IMR-90 (cell line): ENCODE measurements around the gene LRP1B. TPM values are rescaled to one million over a fixed set of nuclear protein-coding genes. Genes with fewer than 3 reads are reported as not detected.

ENCODE experiments used
- ATAC-seq: fragments of 200-7000 bp; cut with Tn5 transposase; 2 replicates; pipeline ENCODE4 v1.9.1; 2020; ENCODE audit warnings: low read depth, mild to moderate bottlenecking, moderate library complexity
- BruUV-seq: library from RNA; stranded (reverse); fragments of 400-500 nt; replicated peaks from 2 replicates; lab custom pipeline; 2021; lab: Mats Ljungman, UMichigan
- CTCF ChIA-PET: fragments of 300-600 bp; formaldehyde crosslinking; extraction: SDS; loops from one replicate; lab custom pipeline; 2021; ENCODE audit warnings: antibody characterized with exemption; lab: Yijun Ruan, JAX
- POLR2A ChIA-PET: fragments of 300-600 bp; sonication (Branson Sonifier 250); formaldehyde crosslinking; loops from one replicate; lab custom pipeline; 2022; ENCODE audit warnings: antibody characterized with exemption; ENCODE audit not compliant: unreplicated experiment; lab: Charles Lee
- DNase-seq: peaks from one replicate; pipeline ENCODE4 v3.0.0; 2013
- H2AFZ ChIP-seq: replicated peaks from 2 replicates; pipeline ENCODE3; 2013; ENCODE audit warnings: low read length, mild to moderate bottlenecking; ENCODE audit not compliant: poor library complexity
- H2AK5ac ChIP-seq: 2 replicates; pipeline ENCODE4 v1.6.1; 2013; ENCODE audit warnings: low read depth, low read length, inconsistent platforms
- H2AK9ac ChIP-seq: replicated peaks from 2 replicates; pipeline ENCODE3; 2013; ENCODE audit warnings: mild to moderate bottlenecking, low read depth, low read length, moderate library complexity; ENCODE audit not compliant: poor library complexity
- H2BK120ac ChIP-seq: 2 replicates; pipeline ENCODE4 v1.6.1; 2013; ENCODE audit warnings: low read depth, low read length, inconsistent platforms
- H2BK15ac ChIP-seq: 3 replicates; pipeline ENCODE4 v1.6.1; 2013; ENCODE audit warnings: low read depth, low read length, inconsistent platforms
- H2BK20ac ChIP-seq: 2 replicates; pipeline ENCODE4 v1.6.1; 2013; ENCODE audit warnings: low read depth, mild to moderate bottlenecking, inconsistent platforms, low read length, moderate library complexity
- H2BK5ac ChIP-seq: 2 replicates; pipeline ENCODE4 v1.6.1; 2013; ENCODE audit warnings: mild to moderate bottlenecking, low read depth, low read length, inconsistent platforms; ENCODE audit not compliant: poor library complexity, severe bottlenecking
- H3K14ac ChIP-seq: replicated peaks from 2 replicates; pipeline ENCODE4 v1.6.1; 2013; ENCODE audit warnings: low read depth, low read length, inconsistent platforms
- H3K18ac ChIP-seq: 2 replicates; pipeline ENCODE4 v1.6.1; 2013; ENCODE audit warnings: low read depth, low read length, control low read depth
- H3K23ac ChIP-seq: 2 replicates; pipeline ENCODE4 v1.6.1; 2013; ENCODE audit warnings: low read depth, low read length, inconsistent platforms
- H3K27ac ChIP-seq: 2 replicates; pipeline ENCODE4 v1.5.1; 2013; ENCODE audit warnings: mild to moderate bottlenecking, control low read depth, low read length; ENCODE audit not compliant: insufficient read depth
- H3K27me3 ChIP-seq: 2 replicates; pipeline ENCODE4 v1.6.1; 2013; ENCODE audit warnings: low read length; ENCODE audit not compliant: control insufficient read depth, insufficient read depth
- H3K36me3 ChIP-seq: 2 replicates; pipeline ENCODE4 v1.6.1; 2013; ENCODE audit warnings: low read length, mixed read lengths; ENCODE audit not compliant: control insufficient read depth, insufficient read depth
- H3K4ac ChIP-seq: 2 replicates; pipeline ENCODE4 v1.6.1; 2013; ENCODE audit warnings: low read depth, low read length, inconsistent platforms
- H3K4me1 ChIP-seq: 2 replicates; pipeline ENCODE4 v1.6.1; 2013; ENCODE audit warnings: low read length, mixed read lengths; ENCODE audit not compliant: control insufficient read depth, insufficient read depth
- H3K4me2 ChIP-seq: 2 replicates; pipeline ENCODE4 v1.6.1; 2013; ENCODE audit warnings: low read depth, mild to moderate bottlenecking, control low read depth, low read length, moderate library complexity
- H3K4me3 ChIP-seq: 2 replicates; pipeline ENCODE4 v1.5.1; 2013; ENCODE audit warnings: low read depth, mild to moderate bottlenecking, control low read depth, low read length, moderate library complexity; ENCODE audit not compliant: insufficient read depth
- H3K56ac ChIP-seq: 2 replicates; pipeline ENCODE4 v1.6.1; 2013; ENCODE audit warnings: low read length, inconsistent platforms; ENCODE audit not compliant: insufficient read depth; ENCODE audit errors: extremely low read depth
- H3K79me1 ChIP-seq, 2 experiments: 2 replicates each; pipeline ENCODE4 v1.6.1; 2013; ENCODE audit warnings: low read length in 2 of 2, inconsistent platforms in 1 of 2, low read depth in 1 of 2
- H3K9ac ChIP-seq: 2 replicates; pipeline ENCODE4 v1.6.1; 2013; ENCODE audit warnings: low read depth, low read length, control low read depth
- H3K9me1 ChIP-seq: 2 replicates; pipeline ENCODE4 v1.6.1; 2013; ENCODE audit warnings: low read length, inconsistent platforms; ENCODE audit not compliant: insufficient read depth
- H3K9me3 ChIP-seq: 2 replicates; pipeline ENCODE4 v1.6.1; 2013; ENCODE audit warnings: low read length; ENCODE audit not compliant: control insufficient read depth, insufficient read depth
- H4K20me1 ChIP-seq: 2 replicates; pipeline ENCODE4 v1.6.1; 2013; ENCODE audit warnings: low read length, inconsistent platforms; ENCODE audit not compliant: insufficient read depth
- H4K5ac ChIP-seq: 2 replicates; pipeline ENCODE4 v1.6.1; 2013; ENCODE audit warnings: mild to moderate bottlenecking, low read depth, low read length, control low read depth
- H4K8ac ChIP-seq, 2 experiments: 2 replicates each; pipeline ENCODE4 v1.6.1; 2013; ENCODE audit warnings: low read depth in 2 of 2, low read length in 2 of 2, control low read depth in 1 of 2, inconsistent platforms in 1 of 2
- H4K91ac ChIP-seq: 2 replicates; pipeline ENCODE4 v1.6.1; 2013; ENCODE audit warnings: low read depth, low read length, inconsistent platforms; ENCODE audit not compliant: insufficient read depth
- BHLHE40 ChIP-seq: fragments of 150-350 bp; IDR thresholded peaks from 2 replicates; pipeline ENCODE4 v1.6.1; 2016; ENCODE audit warnings: mild to moderate bottlenecking, low read depth, low read length
- CEBPB ChIP-seq: IDR thresholded peaks from 2 replicates; pipeline ENCODE4 v1.6.1; 2012; ENCODE audit warnings: low read depth, low read length, improper control_type of control experiment
- CHD1 ChIP-seq: IDR thresholded peaks from 2 replicates; pipeline ENCODE4 v1.6.1; 2012; ENCODE audit warnings: low read depth, low read length, improper control_type of control experiment
- CTCF ChIP-seq: conservative IDR thresholded peaks from 2 replicates; pipeline ENCODE4 v1.5.1; 2012; ENCODE audit warnings: mild to moderate bottlenecking, low read depth, low read length, improper control_type of control experiment
- ELK1 ChIP-seq: fragments of 150-350 bp; IDR thresholded peaks from 2 replicates; pipeline ENCODE4 v1.6.1; 2016; ENCODE audit warnings: low read depth, mild to moderate bottlenecking, low read length, moderate library complexity, borderline replicate concordance
- FOS ChIP-seq: fragments of 150-350 bp; IDR thresholded peaks from 2 replicates; pipeline ENCODE4 v1.6.1; 2016; ENCODE audit warnings: low read depth, low read length
- MAFK ChIP-seq: IDR thresholded peaks from 2 replicates; pipeline ENCODE4 v1.6.1; 2012; ENCODE audit warnings: low read depth, low read length, improper control_type of control experiment
- MAZ ChIP-seq: IDR thresholded peaks from 2 replicates; pipeline ENCODE4 v1.6.1; 2012; ENCODE audit warnings: low read depth, mild to moderate bottlenecking, low read length, improper control_type of control experiment, moderate library complexity, borderline replicate concordance
- MXI1 ChIP-seq: IDR thresholded peaks from 2 replicates; pipeline ENCODE4 v1.6.1; 2012; ENCODE audit warnings: low read depth, mild to moderate bottlenecking, low read length, moderate library complexity, borderline replicate concordance
- NFE2L2 ChIP-seq: fragments of 150-350 bp; IDR thresholded peaks from 2 replicates; pipeline ENCODE4 v1.6.1; 2016; ENCODE audit warnings: low read depth, mild to moderate bottlenecking, low read length
- POLR2A ChIP-seq: IDR thresholded peaks from 2 replicates; pipeline ENCODE4 v1.6.1; 2012; ENCODE audit warnings: mild to moderate bottlenecking, low read depth, low read length
- RAD21 ChIP-seq: IDR thresholded peaks from 2 replicates; pipeline ENCODE4 v1.6.1; 2012; ENCODE audit warnings: low read length, improper control_type of control experiment
- RCOR1 ChIP-seq: IDR thresholded peaks from 2 replicates; pipeline ENCODE4 v1.6.1; 2012; ENCODE audit warnings: mild to moderate bottlenecking, low read length, improper control_type of control experiment; ENCODE audit not compliant: insufficient replicate concordance
- RFX5 ChIP-seq: IDR thresholded peaks from 2 replicates; pipeline ENCODE4 v1.8.0; 2012; ENCODE audit warnings: low read depth, mild to moderate bottlenecking, low read length, moderate library complexity
- WGBS, 2 experiments: methylation state at CpG; one replicate each; pipeline versions ENCODE4 v1.1.5 to v1.1.7; 2013; ENCODE audit warnings: missing lambda C conversion rate in 2 of 2; ENCODE audit not compliant: insufficient read length in 1 of 2; ENCODE audit errors: extremely low coverage in 2 of 2; 5-methylcytosine and 5-hydroxymethylcytosine counted together
- dilution Hi-C: fragments of 300-500 bp; cut with HindIII; formaldehyde crosslinking; loops from one replicate; pipeline ENCODE4 v1.14.3; 2018; ENCODE audit warnings: low sequenced_read_pairs; ENCODE audit not compliant: unreplicated experiment
- in situ Hi-C: fragments of 300-500 bp; cut with MboI; formaldehyde crosslinking; loops from 3 replicates; pipeline ENCODE4 v1.14.3; 2019; ENCODE audit warnings: low sequenced_read_pairs, inconsistent platforms, mixed read lengths
- intact Hi-C: fragments of 100-400 bp; cut with micrococcal nuclease; formaldehyde crosslinking; loops from 2 replicates; pipeline ENCODE4 v1.10.0; 2022
- polyA plus RNA-seq, 3 experiments: library from polyadenylated mRNA; depleted of rRNA; stranded (reverse); fragments of >200 nt; gene quantifications; 2 replicates each; pipeline ENCODE4 v1.2.3, GENCODE V29; 2012; ENCODE audit warnings: low replicate concordance in 1 of 3
- total RNA-seq: library from RNA; depleted of rRNA; stranded (reverse); fragments of >200 nt; gene quantifications from 2 replicates; pipeline ENCODE4 v1.2.3, GENCODE V29; 2012
- TF ChIP-seq, protein P1 (sequence below): fragments of 150-350 bp; IDR thresholded peaks from 2 replicates; pipeline ENCODE4 v1.6.1; 2017; ENCODE audit warnings: mild to moderate bottlenecking, antibody characterized with exemption, low read length, low read depth

LRP1B gene
- total and polyA plus RNA-seq, 2 of the 4 experiments (the other 2 are of a cell fraction): under 0.01 to 0.02 TPM

- H2BK120ac ChIP-seq: no peak overlapping the region
- ChIA-PET CTCF (no interaction called here), POLR2A (no interaction called here)
- H2AK5ac ChIP-seq: no peak overlapping the region
- TF ChIP-seq CTCF: no peak
- no peak for TF ChIP-seq MAZ
- TF ChIP-seq BHLHE40: no peak
- TF ChIP-seq MAFK: no peak
- TF ChIP-seq ELK1: no peak
- no peak for TF ChIP-seq POLR2A
- TF ChIP-seq CHD1: no peak
- no peak for TF ChIP-seq CEBPB
- TF ChIP-seq, protein P1, sequence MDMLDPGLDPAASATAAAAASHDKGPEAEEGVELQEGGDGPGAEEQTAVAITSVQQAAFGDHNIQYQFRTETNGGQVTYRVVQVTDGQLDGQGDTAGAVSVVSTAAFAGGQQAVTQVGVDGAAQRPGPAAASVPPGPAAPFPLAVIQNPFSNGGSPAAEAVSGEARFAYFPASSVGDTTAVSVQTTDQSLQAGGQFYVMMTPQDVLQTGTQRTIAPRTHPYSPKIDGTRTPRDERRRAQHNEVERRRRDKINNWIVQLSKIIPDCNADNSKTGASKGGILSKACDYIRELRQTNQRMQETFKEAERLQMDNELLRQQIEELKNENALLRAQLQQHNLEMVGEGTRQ: no peak
- TF ChIP-seq NFE2L2: no peak
- TF ChIP-seq MXI1: no peak
- TF ChIP-seq RCOR1: no peak
- no peak for TF ChIP-seq RAD21
- TF ChIP-seq FOS: no peak
- TF ChIP-seq RFX5: no peak
- no peak overlapping the region for H4K8ac ChIP-seq
- no CpG with 5 or more reads among the region's 3 CpGs for WGBS, 2 experiments
- H3K18ac ChIP-seq: no peak overlapping the region
- no peak overlapping the region for H3K27ac ChIP-seq
- H4K91ac ChIP-seq: no peak overlapping the region
- ATAC-seq: no peak
- intact Hi-C loops (no loop called here), in situ Hi-C loops (no loop called here), dilution Hi-C loops (no loop called here)
- H3K9me1 ChIP-seq: no peaks in the 10 kb centered on the region
- H3K56ac ChIP-seq: no peak overlapping the region
- DNase-seq: no peak
- H3K4me3 ChIP-seq: no peak overlapping the region
- no peak overlapping the region for H3K4me2 ChIP-seq
- H3K9me3 ChIP-seq: peaks cover 3% of the 10 kb centered on the region; the same call in 1 of the 2 replicates
- H3K4ac ChIP-seq: no peak overlapping the region
- H2AK9ac ChIP-seq: no peak overlapping the region
- H4K20me1 ChIP-seq: no peaks in the 10 kb centered on the region
- no peak overlapping the region for H2BK5ac ChIP-seq
- H3K9ac ChIP-seq: no peak overlapping the region
- H3K14ac ChIP-seq: no peak overlapping the region
- no peak overlapping the region for H4K5ac ChIP-seq
- H3K4me1 ChIP-seq: no peaks in the 10 kb centered on the region
- BruUV-seq: no TSS peak
- no peak overlapping the region for H2BK20ac ChIP-seq
- H3K36me3 ChIP-seq: no peaks in the 10 kb centered on the region
- no peaks in the 10 kb centered on the region for H3K79me1 ChIP-seq
- no peak overlapping the region for H3K23ac ChIP-seq
- no peak overlapping the region for H2AFZ ChIP-seq
- H2BK15ac ChIP-seq: no peak overlapping the region
- no peaks in the 10 kb centered on the region for H3K27me3 ChIP-seq
Observed at GRCh38 chr2:141805302-141805701, 325.5 kb downstream of the LRP1B start.
